Breast epithelium (tissue), 3 donors: ENCODE data around the gene BHMT2.

Experiments
- CTCF ChIP-seq, 3 donors: fragments of 450-650 bp; IDR thresholded peaks; one replicate each; pipeline ENCODE4 v1.5.1; 2016 to 2017; ENCODE audit warnings: antibody characterized with exemption in 3 of 3, mild to moderate bottlenecking in 3 of 3, moderate library complexity in 3 of 3
- POLR2A ChIP-seq: fragments of 450-650 bp; IDR thresholded peaks from one replicate; pipeline ENCODE4 v1.6.1; 2016; ENCODE audit warnings: antibody characterized with exemption, mild to moderate bottlenecking, moderate library complexity
- POLR2AphosphoS5 ChIP-seq, 3 donors: sonication (generic); formaldehyde crosslinking; IDR thresholded peaks; one replicate each; pipeline ENCODE4 v1.6.1; 2017; ENCODE audit warnings: antibody characterized with exemption in 3 of 3

- TF ChIP-seq CTCF (IDR thresholded peaks at IDR 0.05) = no peak
- TF ChIP-seq POLR2AphosphoS5 (IDR thresholded peaks at IDR 0.05) = no peak
- no peak for TF ChIP-seq POLR2A
Observed at GRCh38 chr5:79053321-79053720, 16.2 kb upstream of the BHMT2 start.
